Adrenal gland (tissue), 12 donors: Measurements from ENCODE around the gene TTC3. TPM values are rescaled to one million over a fixed set of nuclear protein-coding genes. Genes with fewer than 3 reads are reported as not detected.

Experiments
- DNase-seq, 7 donors: peaks; one replicate each; pipeline ENCODE4 v3.0.0-alpha.2; 2019 to 2020
- H3K27ac ChIP-seq, 5 donors: fragments of 200-600 bp; sonication (generic) in 4 of 5; 1 replicate in 3 of 5; 2 replicates in 2 of 5; pipeline versions ENCODE4 v1.5.1 to v1.8.0; 2016 to 2020; ENCODE audit warnings: mild to moderate bottlenecking in 1 of 5
- H3K27me3 ChIP-seq: fragments of 200-600 bp; 2 replicates; pipeline ENCODE4 v1.8.0; 2021
- H3K36me3 ChIP-seq, 2 donors: fragments of 200-600 bp; replicated peaks in 1 of 2; 1 replicate in 1 of 2; 2 replicates in 1 of 2; pipeline versions ENCODE4 v1.5.1 to v1.8.0; 2018 to 2022
- H3K4me1 ChIP-seq, 2 donors: fragments of 200-600 bp; replicated peaks in 1 of 2; 1 replicate in 1 of 2; 2 replicates in 1 of 2; pipeline versions ENCODE4 v1.5.1 to v1.8.0; 2018 to 2021
- H3K4me3 ChIP-seq, 4 donors: fragments of 200-600 bp; sonication (generic) in 3 of 4; one replicate each; pipeline ENCODE4 v1.5.1; 2016 to 2018
- H3K9me3 ChIP-seq, 3 donors: fragments of 200-600 bp; sonication (generic) in 1 of 3; replicated peaks in 1 of 3; 1 replicate in 2 of 3; 2 replicates in 1 of 3; pipeline versions ENCODE4 v1.5.1 to v1.8.0; 2016 to 2021
- POLR2A ChIP-seq, 2 donors: fragments of 450-650 bp; IDR thresholded peaks; one replicate each; pipeline ENCODE4 v1.6.1; 2017; ENCODE audit warnings: antibody characterized with exemption in 2 of 2, mild to moderate bottlenecking in 2 of 2, moderate library complexity in 1 of 2
- WGBS, 4 donors: extraction: QIAGEN DNeasy Blood & Tissue Kit in 2 of 4; methylation state at CpG; one replicate each; pipeline versions ENCODE4 v1.1.5 to v1.1.7; 2013 to 2017; 5-methylcytosine and 5-hydroxymethylcytosine counted together
- intact Hi-C, 2 donors: fragments of 100-400 bp; cut with DNase I; formaldehyde crosslinking; loops; one replicate each; pipeline versions ENCODE4 v1.14.1 to v1.15.0; 2022 to 2023
- polyA plus RNA-seq, 3 donors: library from polyadenylated mRNA; stranded (reverse); fragments of 200-250 nt in 2 of 3; fragments of 350-450 nt in 1 of 3; fragmentation: Illumina TruSeq in 1 of 3; extraction: RNeasy Lipid Tissue Mini Kit (QIAGEN cat#74804) in 1 of 3; gene quantifications; one replicate each; pipeline ENCODE4 v1.2.3, GENCODE V29; 2013 to 2014
- total RNA-seq, 9 donors: library from RNA; depleted of rRNA in 4 of 9; stranded (reverse); fragments of >200 nt in 4 of 9; fragments of 120-200 nt in 1 of 9; fragmentation: NEBNext Ultra II Directional in 1 of 9; extraction: Animal tissue kit (Norgen Biotek cat#: 25700) in 1 of 9; gene quantifications; one replicate each; pipeline versions ENCODE4 v1.1.0 to v1.2.4, GENCODE V29; 2013 to 2023
- TF ChIP-seq, protein P1 (sequence below), 6 experiments: fragments of 450-650 bp in 4 of 6; fragments of 200-600 bp in 2 of 6; sonication (generic) in 1 of 6; IDR thresholded peaks; 1 replicate in 5 of 6; 2 replicates in 1 of 6; pipeline versions ENCODE4 v1.5.1 to v1.8.0; 2016 to 2021; ENCODE audit warnings: antibody characterized with exemption in 6 of 6, mild to moderate bottlenecking in 2 of 6, moderate library complexity in 1 of 6
- donor health status: healthy with polysubstance abuse.
- donor health status: Bipolar disorder and iron deficiency.
- donor health status: DM: yes; HTN: yes; CAD: no.
- donor health status: DM: no; HTN: no; CAD: no.
- donor health status: DM: no; HTN: no; CAD: no.
- donor health status: DM: yes; HTN: yes; CAD: no.

TTC3 gene
- total and polyA plus RNA-seq, 12 donors = 37.9 to 286 (median 136) TPM

DNA sequence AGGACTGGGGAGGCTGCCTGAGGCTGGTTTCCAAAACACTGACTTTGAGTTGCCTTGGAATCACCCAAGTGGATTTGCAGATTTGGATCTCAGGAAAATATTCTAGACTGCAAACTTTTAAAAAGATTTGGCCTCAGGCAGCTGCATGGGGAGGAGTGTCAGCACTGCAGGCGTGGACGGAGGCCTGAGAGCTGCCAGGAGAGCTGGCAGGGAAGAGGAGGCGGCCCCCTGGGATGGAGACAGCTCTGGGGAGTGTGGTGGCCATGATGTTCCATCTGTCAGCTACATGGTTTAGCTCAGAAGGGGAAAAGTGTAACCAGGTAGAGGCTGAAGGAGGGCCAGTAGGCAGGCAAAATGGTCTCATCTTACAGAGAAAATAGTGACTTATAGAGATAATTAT is 122.0 kb downstream of the TTC3 start:
- H3K27me3 ChIP-seq = no peaks in the 10 kb centered on the region
- H3K27ac ChIP-seq = no peak overlapping the region
- TF ChIP-seq, protein P1, sequence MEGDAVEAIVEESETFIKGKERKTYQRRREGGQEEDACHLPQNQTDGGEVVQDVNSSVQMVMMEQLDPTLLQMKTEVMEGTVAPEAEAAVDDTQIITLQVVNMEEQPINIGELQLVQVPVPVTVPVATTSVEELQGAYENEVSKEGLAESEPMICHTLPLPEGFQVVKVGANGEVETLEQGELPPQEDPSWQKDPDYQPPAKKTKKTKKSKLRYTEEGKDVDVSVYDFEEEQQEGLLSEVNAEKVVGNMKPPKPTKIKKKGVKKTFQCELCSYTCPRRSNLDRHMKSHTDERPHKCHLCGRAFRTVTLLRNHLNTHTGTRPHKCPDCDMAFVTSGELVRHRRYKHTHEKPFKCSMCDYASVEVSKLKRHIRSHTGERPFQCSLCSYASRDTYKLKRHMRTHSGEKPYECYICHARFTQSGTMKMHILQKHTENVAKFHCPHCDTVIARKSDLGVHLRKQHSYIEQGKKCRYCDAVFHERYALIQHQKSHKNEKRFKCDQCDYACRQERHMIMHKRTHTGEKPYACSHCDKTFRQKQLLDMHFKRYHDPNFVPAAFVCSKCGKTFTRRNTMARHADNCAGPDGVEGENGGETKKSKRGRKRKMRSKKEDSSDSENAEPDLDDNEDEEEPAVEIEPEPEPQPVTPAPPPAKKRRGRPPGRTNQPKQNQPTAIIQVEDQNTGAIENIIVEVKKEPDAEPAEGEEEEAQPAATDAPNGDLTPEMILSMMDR (IDR thresholded peaks at IDR 0.05) = no peak
- no peak for TF ChIP-seq POLR2A (IDR thresholded peaks at IDR 0.05)
- DNase-seq = no peak
- intact Hi-C loops = no loop called here
- H3K36me3 ChIP-seq = peaks cover 0 to 65% of the 10 kb centered on the region in 2 donors
- H3K4me1 ChIP-seq = no peaks in the 10 kb centered on the region
- no peak overlapping the region for H3K4me3 ChIP-seq
- 90 to 98% (median 94%) methylated on average over 3 of the region's 3 CpGs for WGBS, 4 donors
- no peaks in the 10 kb centered on the region for H3K9me3 ChIP-seq

DNA sequence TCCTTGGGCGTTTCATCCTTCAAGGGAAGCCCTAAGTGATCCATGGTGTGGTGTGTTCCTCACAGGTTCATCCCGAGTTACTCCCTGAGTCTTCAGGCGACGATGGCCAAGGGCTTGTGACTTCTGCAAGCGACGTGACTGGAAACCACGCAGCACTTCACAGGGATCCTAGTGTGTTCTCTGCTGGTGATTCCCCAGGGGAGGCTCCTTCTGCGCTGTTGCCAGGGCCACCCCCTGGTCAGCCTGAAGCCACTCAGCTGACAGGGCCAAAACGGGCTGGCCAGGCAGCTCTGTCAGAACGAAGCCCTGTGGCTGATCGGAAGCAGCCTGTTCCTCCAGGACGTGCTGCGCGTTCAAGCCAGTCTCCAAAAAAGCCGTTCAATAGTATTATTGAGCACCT is 122.6 kb downstream of the TTC3 start:
- no peaks in the 10 kb centered on the region for H3K27me3 ChIP-seq
- no peaks in the 10 kb centered on the region for H3K9me3 ChIP-seq
- H3K27ac ChIP-seq = no peak overlapping the region
- intact Hi-C loops = no loop called here
- no peaks in the 10 kb centered on the region for H3K4me1 ChIP-seq
- TF ChIP-seq, protein P1 (IDR thresholded peaks at IDR 0.05) = no peak
- no peak for TF ChIP-seq POLR2A (IDR thresholded peaks at IDR 0.05)
- peaks cover 0 to 71% of the 10 kb centered on the region in 2 donors for H3K36me3 ChIP-seq
- no peak overlapping the region for H3K4me3 ChIP-seq
- no peak for DNase-seq
- 92 to 98% (median 96%) methylated on average over 7 to 15 of the region's 15 CpGs for WGBS, 4 donors

- no peaks in the 10 kb centered on the region for H3K9me3 ChIP-seq
- H3K4me3 ChIP-seq = no peak overlapping the region
- DNase-seq = no peak
- WGBS, 4 donors = 93 to 96% (median 94%) methylated on average over 8 of the region's 8 CpGs
- no peaks in the 10 kb centered on the region for H3K27me3 ChIP-seq
- TF ChIP-seq POLR2A (IDR thresholded peaks at IDR 0.05) = no peak
- TF ChIP-seq, protein P1 (IDR thresholded peaks at IDR 0.05) = no peak
- H3K36me3 ChIP-seq = peaks cover 0 to 73% of the 10 kb centered on the region in 2 donors
- no peaks in the 10 kb centered on the region for H3K4me1 ChIP-seq
- intact Hi-C loops = no loop called here
- H3K27ac ChIP-seq = no peak overlapping the region
These were observed 123.8 kb downstream of the TTC3 start for GRCh38 chr21:37196847-37197246.

DNA sequence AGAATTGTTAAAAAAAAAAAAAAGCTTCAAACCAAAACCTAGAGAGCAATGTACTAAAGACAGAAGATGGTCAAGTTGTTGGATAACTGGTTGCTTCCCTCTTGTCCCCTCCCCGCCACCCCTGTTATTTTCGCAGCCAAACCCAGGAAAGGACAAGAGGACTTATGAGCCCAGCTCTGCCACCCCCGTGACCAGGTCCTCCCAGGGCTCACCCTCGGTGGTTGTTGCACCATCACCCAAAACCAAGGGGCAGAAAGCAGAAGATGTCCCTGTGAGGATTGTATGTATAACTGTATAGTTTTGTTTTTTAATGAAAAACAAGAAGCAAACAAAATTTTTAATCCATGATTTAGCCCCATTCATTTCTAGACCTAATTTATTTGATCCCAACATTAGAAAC is 124.7 kb downstream of the TTC3 start:
- Histone ChIP-seq H3K9me3 (no peaks in the 10 kb centered on the region), H3K27ac (no peak overlapping the region), H3K36me3 (peaks cover 0 to 78% of the 10 kb centered on the region in 2 donors), H3K4me1 (no peaks in the 10 kb centered on the region), H3K4me3 (no peak overlapping the region), H3K27me3 (no peaks in the 10 kb centered on the region)
- 90 to 95% (median 91%) methylated on average over 4 of the region's 4 CpGs for WGBS, 4 donors
- no peak for TF ChIP-seq POLR2A (IDR thresholded peaks at IDR 0.05)
- TF ChIP-seq, protein P1 (IDR thresholded peaks at IDR 0.05) = no peak
- intact Hi-C loops = no loop called here
- no peak for DNase-seq
